ENCODE data around the gene FYN. TPM values are rescaled to one million over a fixed set of nuclear protein-coding genes. Genes with fewer than 3 reads are reported as not detected.
"Not testable (repeated sequence)": the region's sequence is repeated elsewhere in the genome, so short reads cannot be mapped to it uniquely, and the experiment has no call there.

FYN gene
- total RNA-seq, 1 experiment from 2014 or later, result 7.2 TPM

- Mint-ChIP-seq H3K4me3 (ENCODE audit: unreplicated experiment) (no peak overlapping the region), H3K36me3 (ENCODE audit: insufficient read depth, unreplicated experiment) (no peaks in the 10 kb centered on the region), H3K9me3 (ENCODE audit: unreplicated experiment) (no peaks in the 10 kb centered on the region), H3K4me1 (ENCODE audit: low read depth, unreplicated experiment) (no peaks in the 10 kb centered on the region), H3K27me3 (ENCODE audit: insufficient read depth, unreplicated experiment) (no peaks in the 10 kb centered on the region), H3K27ac (ENCODE audit: unreplicated experiment) (no peak overlapping the region)
- DNase-seq, result no peak
- no peaks in the 10 kb centered on the region for H3K4me1 ChIP-seq
- POLR2A ChIA-PET, result no interaction called here
- no peaks in the 10 kb centered on the region for H3K9me3 ChIP-seq
- TF ChIP-seq, protein P1, sequence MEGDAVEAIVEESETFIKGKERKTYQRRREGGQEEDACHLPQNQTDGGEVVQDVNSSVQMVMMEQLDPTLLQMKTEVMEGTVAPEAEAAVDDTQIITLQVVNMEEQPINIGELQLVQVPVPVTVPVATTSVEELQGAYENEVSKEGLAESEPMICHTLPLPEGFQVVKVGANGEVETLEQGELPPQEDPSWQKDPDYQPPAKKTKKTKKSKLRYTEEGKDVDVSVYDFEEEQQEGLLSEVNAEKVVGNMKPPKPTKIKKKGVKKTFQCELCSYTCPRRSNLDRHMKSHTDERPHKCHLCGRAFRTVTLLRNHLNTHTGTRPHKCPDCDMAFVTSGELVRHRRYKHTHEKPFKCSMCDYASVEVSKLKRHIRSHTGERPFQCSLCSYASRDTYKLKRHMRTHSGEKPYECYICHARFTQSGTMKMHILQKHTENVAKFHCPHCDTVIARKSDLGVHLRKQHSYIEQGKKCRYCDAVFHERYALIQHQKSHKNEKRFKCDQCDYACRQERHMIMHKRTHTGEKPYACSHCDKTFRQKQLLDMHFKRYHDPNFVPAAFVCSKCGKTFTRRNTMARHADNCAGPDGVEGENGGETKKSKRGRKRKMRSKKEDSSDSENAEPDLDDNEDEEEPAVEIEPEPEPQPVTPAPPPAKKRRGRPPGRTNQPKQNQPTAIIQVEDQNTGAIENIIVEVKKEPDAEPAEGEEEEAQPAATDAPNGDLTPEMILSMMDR (IDR thresholded peaks at IDR 0.05; ENCODE audit: insufficient read depth in 1 of 2, low read depth in 1 of 2, low read length in 1 of 2, severe bottlenecking in 1 of 2, unreplicated experiment in 1 of 2), result no peak
- no peaks in the 10 kb centered on the region for H3K27me3 ChIP-seq (replicated peaks; ENCODE audit: control insufficient read depth, insufficient read depth, low read length)
- intact Hi-C loops (cut with micrococcal nuclease; ENCODE audit: unreplicated experiment), result no loop called here
- BruUV-seq (replicated peaks), result no TSS peak
- no peak overlapping the region for H3K4me3 ChIP-seq (ENCODE audit: low read depth, low read length)
- H3K36me3 ChIP-seq (ENCODE audit: control insufficient read depth, insufficient read depth, low read length), result no peaks in the 10 kb centered on the region
- CTCF ChIA-PET, result no interaction called here
Measured at GRCh38 chr6:111639266-111639665, 234.0 kb downstream of the FYN start.

DNA sequence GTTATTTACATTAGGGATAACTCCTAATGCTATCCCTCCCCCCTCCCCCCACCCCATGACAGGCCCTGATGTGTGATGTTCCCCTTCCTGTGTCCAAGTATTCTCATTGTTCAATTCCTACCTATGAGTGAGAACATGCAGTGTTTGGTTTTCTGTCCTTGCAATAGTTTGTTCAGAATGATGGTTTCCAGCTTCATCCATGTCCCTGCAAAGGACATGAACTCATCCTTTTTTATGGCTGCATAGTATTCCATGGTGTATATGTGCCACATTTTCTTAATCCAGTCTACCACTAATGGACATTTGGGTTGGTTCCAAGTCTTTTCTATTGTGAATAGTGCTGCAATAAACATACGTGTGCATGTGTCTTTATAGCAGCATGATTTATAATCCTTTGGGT, 238.3 kb downstream of the FYN start:
- BruUV-seq (replicated peaks); CTCF ChIA-PET; DNase-seq; H3K9me3 ChIP-seq; H3K36me3 Mint-ChIP-seq (ENCODE audit: insufficient read depth, unreplicated experiment); H3K9me3 Mint-ChIP-seq (ENCODE audit: unreplicated experiment); H3K36me3 ChIP-seq (ENCODE audit: control insufficient read depth, insufficient read depth, low read length); H3K4me1 ChIP-seq; H3K27me3 Mint-ChIP-seq (ENCODE audit: insufficient read depth, unreplicated experiment); POLR2A ChIA-PET; intact Hi-C loops (cut with micrococcal nuclease; ENCODE audit: unreplicated experiment); H3K4me3 Mint-ChIP-seq (ENCODE audit: unreplicated experiment); H3K27me3 ChIP-seq (replicated peaks; ENCODE audit: control insufficient read depth, insufficient read depth, low read length); H3K27ac Mint-ChIP-seq (ENCODE audit: unreplicated experiment); H3K4me1 Mint-ChIP-seq (ENCODE audit: low read depth, unreplicated experiment); H3K4me3 ChIP-seq (ENCODE audit: low read depth, low read length): not testable (repeated sequence)

GRCh38 chr6:111633822-111634221, 239.4 kb downstream of the FYN start:
- TF ChIP-seq, protein P1 (IDR thresholded peaks at IDR 0.05; ENCODE audit: insufficient read depth in 1 of 2, low read depth in 1 of 2, low read length in 1 of 2, severe bottlenecking in 1 of 2, unreplicated experiment in 1 of 2), result no peak
- Mint-ChIP-seq H3K27ac (ENCODE audit: unreplicated experiment) (no peak overlapping the region), H3K4me3 (ENCODE audit: unreplicated experiment) (no peak overlapping the region), H3K36me3 (ENCODE audit: insufficient read depth, unreplicated experiment) (no peaks in the 10 kb centered on the region), H3K27me3 (ENCODE audit: insufficient read depth, unreplicated experiment) (no peaks in the 10 kb centered on the region), H3K9me3 (ENCODE audit: unreplicated experiment) (no peaks in the 10 kb centered on the region), H3K4me1 (ENCODE audit: low read depth, unreplicated experiment) (peaks cover 7% of the 10 kb centered on the region)
- Histone ChIP-seq H3K36me3 (ENCODE audit: control insufficient read depth, insufficient read depth, low read length) (no peaks in the 10 kb centered on the region), H3K4me1 (no peaks in the 10 kb centered on the region; the same call in 1 of the 2 replicates), H3K27me3 (replicated peaks; ENCODE audit: control insufficient read depth, insufficient read depth, low read length) (no peaks in the 10 kb centered on the region), H3K4me3 (ENCODE audit: low read depth, low read length) (no peak overlapping the region), H3K9me3 (no peaks in the 10 kb centered on the region)
- intact Hi-C loops (cut with micrococcal nuclease; ENCODE audit: unreplicated experiment), result no loop called here
- ChIA-PET CTCF (no interaction called here), POLR2A (no interaction called here)
- no TSS peak for BruUV-seq (replicated peaks)
- DNase-seq, result no peak
